Activated T-helper 2 cell treated with anti-CD3 and anti-CD28 coated beads, Interferon-gamma antibody, Interleukin-2, Interleukin-4, amounts not matched to agents 10 μg/mL and 5 μg/mL and 100 μg/mL, durations not matched to agents 14 hours and 24 hours and 36 hours (primary cell): ENCODE data around the gene KDM5C. TPM values are rescaled to one million over a fixed set of nuclear protein-coding genes. Genes with fewer than 3 reads are reported as not detected.

Experiments used
- DNase-seq: peaks from one replicate; pipeline ENCODE4 v3.0.0; 2021; ENCODE audit warnings: low spot score
- H3K27ac Mint-ChIP-seq: one replicate; pipeline ENCODE4 v1.8.0; 2021; ENCODE audit warnings: mixed read lengths
- H3K27me3 Mint-ChIP-seq: one replicate; pipeline ENCODE4 v1.8.0; 2021; ENCODE audit warnings: low read depth, mixed read lengths
- H3K36me3 Mint-ChIP-seq: one replicate; pipeline ENCODE4 v1.8.0; 2021; ENCODE audit warnings: low read depth, mixed read lengths
- H3K4me1 Mint-ChIP-seq: one replicate; pipeline ENCODE4 v1.8.0; 2021; ENCODE audit warnings: low read depth, mixed read lengths
- H3K4me3 Mint-ChIP-seq: one replicate; pipeline ENCODE4 v1.8.0; 2021; ENCODE audit warnings: low read depth, mild to moderate bottlenecking, moderate library complexity, mixed read lengths
- H3K9me3 Mint-ChIP-seq: one replicate; pipeline ENCODE4 v1.8.0; 2021; ENCODE audit warnings: mixed read lengths
- intact Hi-C: fragments of 100-400 bp; cut with micrococcal nuclease; formaldehyde crosslinking; loops from one replicate; pipeline ENCODE4 v1.15.1; 2023
- total RNA-seq: library from RNA; stranded (reverse); gene quantifications from 2 replicates; pipeline ENCODE4 v1.2.3, GENCODE V29; 2022

KDM5C gene
- total RNA-seq, 1 donor from 2014 or later, result 98.3 TPM

DNA sequence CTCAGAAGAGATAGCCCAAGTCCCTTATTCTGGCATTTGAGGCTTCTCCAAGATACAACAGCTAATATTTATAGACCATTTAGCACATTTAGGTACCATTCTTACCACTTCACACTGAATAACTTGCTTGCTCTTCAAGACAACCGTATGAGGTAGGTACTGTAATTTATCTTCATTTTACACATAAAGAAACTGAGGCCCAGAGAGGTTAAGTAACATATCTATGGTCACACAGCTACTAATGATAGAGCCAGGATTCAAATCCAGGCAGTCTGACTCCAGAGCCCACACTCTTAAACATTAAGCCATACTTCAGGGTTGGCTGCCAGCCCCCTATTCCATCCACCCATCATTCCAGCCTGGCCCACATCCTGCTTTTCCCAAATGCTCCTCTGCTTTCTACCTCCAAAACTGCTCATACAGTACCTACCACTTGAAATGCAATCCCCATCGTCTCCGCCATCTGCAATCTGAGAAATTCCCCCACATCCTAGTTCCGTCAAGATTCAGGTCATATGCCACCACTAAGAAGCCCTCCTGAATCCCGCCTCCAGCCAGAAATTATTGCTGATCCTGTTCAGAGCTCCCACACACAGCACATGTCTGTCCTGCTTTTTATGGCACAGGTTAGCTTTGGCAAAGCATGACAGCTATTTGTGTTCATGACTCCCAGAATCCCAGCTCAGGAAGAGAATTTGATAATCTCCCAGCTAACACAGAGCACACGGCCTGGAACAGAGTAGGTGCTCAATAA lies 32.8 kb upstream of the KDM5C start:
- DNase-seq, result no peak
- Mint-ChIP-seq H3K36me3 (no peaks in the 10 kb centered on the region), H3K9me3 (no peaks in the 10 kb centered on the region), H3K27ac (no peak overlapping the region), H3K4me3 (no peak overlapping the region), H3K27me3 (peaks cover 14% of the 10 kb centered on the region), H3K4me1 (peaks cover 13% of the 10 kb centered on the region)
- intact Hi-C loops, result no loop called here

DNA sequence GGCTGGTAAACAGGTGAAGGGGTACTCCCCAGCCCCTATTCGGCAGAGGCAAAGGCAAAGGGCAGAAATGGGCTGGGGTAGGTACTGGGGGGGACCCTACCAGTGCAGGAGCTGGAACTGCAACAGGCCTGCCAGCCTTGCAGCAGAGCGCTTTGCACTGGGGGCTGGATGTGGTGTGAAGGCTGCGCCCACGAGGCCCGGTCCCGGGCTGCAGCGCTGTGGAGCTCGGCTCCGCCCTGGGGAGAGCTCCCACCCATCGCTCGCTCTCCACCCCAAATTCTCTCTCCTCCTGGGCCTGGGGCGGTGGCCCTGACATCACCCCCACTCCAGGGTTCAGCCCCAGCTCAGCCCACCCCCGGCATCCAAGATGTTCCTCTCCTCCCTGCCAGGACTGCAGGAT lies 32.2 kb upstream of the KDM5C start:
- Mint-ChIP-seq H3K9me3 (no peaks in the 10 kb centered on the region), H3K36me3 (no peaks in the 10 kb centered on the region), H3K4me3 (no peak overlapping the region)

DNA sequence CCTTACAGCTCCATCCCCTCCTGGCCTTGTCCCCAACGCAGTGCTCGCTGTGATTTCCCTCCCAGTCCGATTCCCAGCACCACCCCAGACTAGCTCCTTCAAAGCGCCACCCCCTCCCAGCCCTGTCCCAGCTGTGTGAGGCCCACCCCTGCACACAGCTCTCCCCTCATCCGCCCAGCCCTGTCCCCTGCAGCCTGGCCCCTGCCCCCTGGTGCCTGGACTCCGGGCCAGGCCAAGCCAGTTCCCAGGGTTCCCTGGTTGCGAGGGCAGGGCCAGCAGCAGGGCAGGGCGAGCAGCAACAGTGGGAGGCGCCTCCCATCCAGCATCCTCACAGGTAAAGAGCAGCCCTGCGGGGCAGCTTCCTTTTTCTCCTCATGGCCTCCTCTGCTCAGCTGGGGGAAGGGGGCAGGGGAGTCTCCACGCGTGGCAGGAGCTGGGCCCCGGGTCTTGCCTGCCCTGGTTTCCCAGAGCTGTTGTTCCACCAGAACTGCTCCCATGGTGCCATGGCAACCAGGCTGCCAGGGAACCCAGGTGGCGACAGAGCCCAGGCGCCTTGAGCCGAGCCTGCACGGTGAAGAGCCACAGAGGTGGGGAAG lies 31.5 kb upstream of the KDM5C start:
- intact Hi-C loops, result no loop called here
- no peak overlapping the region for H3K27ac Mint-ChIP-seq
- no peaks in the 10 kb centered on the region for H3K9me3 Mint-ChIP-seq
- H3K4me3 Mint-ChIP-seq, result no peak overlapping the region
- H3K27me3 Mint-ChIP-seq, result peaks cover 7% of the 10 kb centered on the region
- no peak for DNase-seq
- peaks cover 3% of the 10 kb centered on the region for H3K4me1 Mint-ChIP-seq
- H3K36me3 Mint-ChIP-seq, result no peaks in the 10 kb centered on the region

More for the DNA sequence above, 32.2 kb upstream of the KDM5C start:
- no peak for DNase-seq
- H3K27me3 Mint-ChIP-seq, result peaks cover 14% of the 10 kb centered on the region
- H3K27ac Mint-ChIP-seq, result no peak overlapping the region
- intact Hi-C loops, result no loop called here
- peaks cover 9% of the 10 kb centered on the region for H3K4me1 Mint-ChIP-seq

DNA sequence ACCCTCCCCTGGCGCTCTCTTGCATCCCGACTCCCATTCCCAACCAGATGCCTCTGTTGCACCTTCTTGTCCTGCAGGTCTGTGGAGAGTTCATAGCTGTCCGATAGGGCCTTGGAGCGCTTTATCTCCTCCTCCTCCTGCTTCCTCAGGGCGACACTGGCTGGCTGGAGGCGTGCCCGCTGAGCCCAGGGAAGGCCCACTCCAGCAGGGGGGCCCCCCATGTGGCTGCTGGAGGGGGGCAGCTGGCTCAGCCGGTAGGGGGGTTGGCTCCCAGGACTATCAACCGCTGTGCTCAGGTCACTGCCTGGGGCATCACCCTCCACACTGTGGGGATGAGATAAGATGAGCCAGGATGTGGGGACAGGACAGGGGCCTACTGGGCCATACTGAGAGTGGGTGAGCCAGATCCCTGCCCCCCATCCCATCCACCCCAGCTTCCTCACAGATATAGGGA lies 30.8 kb upstream of the KDM5C start:
- Mint-ChIP-seq H3K4me1 (no peaks in the 10 kb centered on the region), H3K27ac (no peak overlapping the region), H3K36me3 (no peaks in the 10 kb centered on the region), H3K27me3 (peaks cover 5% of the 10 kb centered on the region), H3K9me3 (no peaks in the 10 kb centered on the region), H3K4me3 (no peak overlapping the region)
- DNase-seq, result no peak
- intact Hi-C loops, result no loop called here

DNA sequence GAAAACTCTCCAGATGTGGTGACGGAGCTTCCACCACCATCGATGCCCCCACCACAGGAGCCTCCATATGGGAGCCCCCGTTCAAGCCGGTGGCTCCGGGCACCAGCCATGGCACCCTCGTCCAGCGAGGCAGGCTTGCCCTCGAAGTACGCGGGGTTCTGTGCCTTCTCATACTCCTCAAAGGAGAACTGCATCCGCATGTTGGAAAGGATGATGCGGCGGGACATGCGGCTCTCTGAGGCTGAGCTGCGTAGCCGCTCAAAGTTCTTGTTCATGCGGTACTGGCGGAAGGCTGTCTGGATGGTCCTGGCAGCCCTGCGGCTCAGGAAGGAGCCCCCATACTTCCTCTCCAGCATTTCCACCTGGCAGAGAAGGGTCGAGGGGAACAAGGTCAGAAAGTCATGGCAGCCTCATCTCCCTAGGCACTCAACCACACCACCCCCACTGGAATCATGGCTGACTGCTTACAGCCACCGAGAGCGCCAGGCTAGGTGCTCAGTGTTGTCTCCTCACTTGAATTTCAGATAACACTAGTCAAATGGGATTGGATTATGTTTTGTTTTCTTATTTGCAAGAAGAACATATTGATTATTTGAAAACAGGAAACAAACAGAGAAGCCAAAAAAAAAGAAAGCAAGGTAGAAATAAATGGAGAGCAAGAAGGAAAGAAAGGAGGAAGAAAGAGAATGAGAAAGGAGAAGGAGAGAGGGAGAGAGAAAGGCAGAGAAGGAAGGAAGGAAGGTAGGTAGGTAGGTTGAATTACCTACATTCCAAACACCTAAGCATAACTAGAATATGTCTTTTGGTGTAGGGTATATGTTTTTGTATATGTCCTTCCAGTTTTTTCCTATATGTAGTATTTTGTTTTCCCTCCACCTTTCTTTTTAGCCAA lies 29.8 kb upstream of the KDM5C start:
- Mint-ChIP-seq H3K9me3 (no peaks in the 10 kb centered on the region), H3K4me1 (no peaks in the 10 kb centered on the region), H3K27ac (no peak overlapping the region), H3K4me3 (no peak overlapping the region), H3K27me3 (peaks cover 2% of the 10 kb centered on the region), H3K36me3 (no peaks in the 10 kb centered on the region)
- no peak for DNase-seq
- intact Hi-C loops, result no loop called here

DNA sequence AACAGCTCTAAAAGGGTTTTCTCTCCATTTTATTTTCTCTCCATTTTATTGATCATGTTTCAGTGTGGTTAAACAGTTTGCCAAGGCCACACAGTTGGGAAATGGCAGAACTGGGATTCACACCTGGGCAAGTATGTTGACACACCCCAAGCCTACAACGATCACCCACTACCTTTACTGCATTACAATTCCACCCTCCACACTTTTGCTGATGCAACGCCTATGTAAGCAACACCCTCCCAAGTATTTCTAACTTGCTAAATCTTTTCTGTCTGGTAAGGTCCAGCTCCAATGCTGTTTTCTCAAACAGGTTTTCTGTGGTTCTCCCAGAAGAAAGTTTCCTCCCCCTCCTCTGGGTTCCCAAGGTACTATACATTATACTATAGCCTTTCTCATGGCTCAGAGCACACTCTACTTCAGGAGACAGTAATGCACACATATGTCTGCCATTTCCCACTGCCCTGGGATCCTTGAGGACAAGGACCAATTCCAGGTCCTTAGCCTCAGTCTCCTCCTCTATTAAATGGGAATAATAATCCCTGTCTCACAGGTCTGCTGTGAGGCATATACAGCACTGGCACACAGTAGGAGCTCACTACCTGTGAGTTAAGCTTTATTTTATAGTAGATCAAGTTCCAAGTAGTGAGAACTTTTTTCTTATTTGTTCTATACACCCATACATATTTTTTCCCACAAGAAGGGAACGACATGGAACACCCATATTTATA lies 28.4 kb upstream of the KDM5C start:
- Mint-ChIP-seq H3K27me3 (peaks cover 2% of the 10 kb centered on the region), H3K36me3 (no peaks in the 10 kb centered on the region), H3K9me3 (no peaks in the 10 kb centered on the region), H3K4me1 (no peaks in the 10 kb centered on the region), H3K27ac (no peak overlapping the region), H3K4me3 (no peak overlapping the region)
- intact Hi-C loops, result no loop called here
- DNase-seq, result no peak

DNA sequence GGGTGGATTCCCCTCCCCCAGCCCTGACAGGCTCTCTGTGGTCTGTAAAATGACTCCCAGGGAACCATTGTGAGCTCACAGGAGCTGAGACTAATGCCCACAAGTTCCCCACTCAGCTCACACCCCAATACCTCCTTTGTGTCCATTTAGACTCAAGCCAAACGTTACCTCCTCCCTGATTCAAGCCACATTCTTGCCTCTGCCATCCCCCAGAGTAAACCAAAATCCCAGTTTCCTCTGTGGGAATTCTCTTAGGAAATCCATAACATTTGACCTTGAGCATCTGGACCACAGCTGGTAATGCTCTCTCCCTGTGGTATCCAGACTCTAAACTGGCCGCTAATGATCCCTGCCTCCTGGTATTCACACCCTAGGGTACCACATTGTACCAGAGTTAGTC lies 26.3 kb upstream of the KDM5C start:
- Mint-ChIP-seq H3K4me3 (no peak overlapping the region), H3K27me3 (peaks cover 3% of the 10 kb centered on the region), H3K9me3 (no peaks in the 10 kb centered on the region), H3K36me3 (no peaks in the 10 kb centered on the region), H3K4me1 (no peaks in the 10 kb centered on the region), H3K27ac (no peak overlapping the region)
- intact Hi-C loops, result no loop called here
- no peak for DNase-seq

DNA sequence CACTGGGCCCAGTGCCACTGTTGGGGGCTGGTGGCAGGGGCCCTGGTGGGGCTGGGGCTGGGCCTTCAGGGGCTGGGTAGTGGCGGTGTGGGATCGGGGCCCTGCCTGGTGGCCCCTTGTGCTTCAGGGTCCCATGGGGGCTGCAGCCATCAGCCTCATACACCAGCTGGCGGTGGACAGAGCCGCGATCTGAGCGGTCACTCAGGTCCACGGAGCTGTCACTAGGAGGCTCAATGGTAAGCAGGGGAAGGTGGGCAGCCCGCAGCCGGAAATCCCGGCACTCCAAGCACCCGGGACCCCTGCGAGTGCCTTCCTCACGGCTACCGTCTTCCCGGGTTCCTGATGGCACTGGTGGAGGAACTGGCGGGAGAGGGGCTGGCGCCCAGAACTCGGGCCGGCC lies 25.5 kb upstream of the KDM5C start:
- H3K27ac Mint-ChIP-seq, result no peak overlapping the region
- no peaks in the 10 kb centered on the region for H3K4me1 Mint-ChIP-seq
- DNase-seq, result no peak
- H3K27me3 Mint-ChIP-seq, result peaks cover 6% of the 10 kb centered on the region
- intact Hi-C loops, result no loop called here
- H3K4me3 Mint-ChIP-seq, result no peak overlapping the region
- H3K9me3 Mint-ChIP-seq, result no peaks in the 10 kb centered on the region
- no peaks in the 10 kb centered on the region for H3K36me3 Mint-ChIP-seq

DNA sequence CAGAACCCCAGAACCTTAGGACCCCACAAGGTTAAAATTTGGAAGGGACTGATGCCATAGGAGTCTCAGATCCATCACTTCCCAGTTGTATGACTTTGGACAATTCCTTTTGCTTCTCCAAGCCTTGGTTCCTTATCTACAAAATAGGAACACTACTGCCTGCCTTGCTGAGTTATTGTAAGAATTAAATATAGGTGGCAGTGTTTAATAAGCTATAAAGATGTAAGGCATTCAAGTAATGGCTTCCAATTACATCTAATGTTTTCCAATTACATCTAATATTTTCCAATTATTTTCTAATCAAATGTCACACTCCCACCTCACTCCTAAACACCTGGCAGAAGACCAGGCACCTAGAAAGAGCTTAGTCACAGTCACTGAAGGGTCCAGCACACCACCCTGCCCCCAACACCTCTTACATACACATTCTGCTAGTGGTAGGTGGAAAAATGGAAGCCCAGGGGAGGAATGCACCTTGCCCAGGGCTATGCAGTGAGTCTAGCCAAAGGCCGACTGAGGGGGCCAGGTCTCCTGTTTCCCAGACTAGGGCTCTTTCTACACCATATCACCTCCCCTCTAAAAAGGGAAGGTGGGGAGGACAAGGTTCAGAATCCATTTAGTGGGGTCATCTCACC lies 24.5 kb upstream of the KDM5C start:
- no peaks in the 10 kb centered on the region for H3K4me1 Mint-ChIP-seq
- H3K27ac Mint-ChIP-seq, result no peak overlapping the region
- H3K27me3 Mint-ChIP-seq, result peaks cover 6% of the 10 kb centered on the region
- no peak overlapping the region for H3K4me3 Mint-ChIP-seq
- intact Hi-C loops, result no loop called here
- no peaks in the 10 kb centered on the region for H3K36me3 Mint-ChIP-seq
- DNase-seq, result no peak
- no peaks in the 10 kb centered on the region for H3K9me3 Mint-ChIP-seq

DNA sequence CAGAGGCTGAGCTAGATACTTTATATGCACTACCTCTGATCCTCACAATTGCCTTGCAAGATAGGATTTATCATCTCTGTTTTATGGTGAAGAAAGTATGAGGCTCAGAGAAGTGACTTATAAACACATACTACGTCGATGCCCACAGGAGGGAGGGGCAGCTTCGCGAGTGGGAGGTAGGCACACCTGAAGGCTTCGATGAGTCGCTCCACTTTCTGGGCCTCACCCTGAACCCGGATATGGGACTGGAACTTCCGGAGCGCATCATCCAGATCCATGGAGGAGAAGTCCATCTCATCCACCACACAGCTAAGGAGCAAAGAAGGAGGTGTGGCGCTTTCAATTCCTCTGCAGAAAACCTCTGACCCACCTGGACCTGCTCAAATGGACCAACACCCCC lies 22.9 kb upstream of the KDM5C start:
- intact Hi-C loops, result no loop called here
- Mint-ChIP-seq H3K27ac (no peak overlapping the region), H3K4me3 (no peak overlapping the region), H3K36me3 (no peaks in the 10 kb centered on the region), H3K4me1 (no peaks in the 10 kb centered on the region), H3K27me3 (peaks cover 5% of the 10 kb centered on the region), H3K9me3 (no peaks in the 10 kb centered on the region)
- DNase-seq, result no peak

DNA sequence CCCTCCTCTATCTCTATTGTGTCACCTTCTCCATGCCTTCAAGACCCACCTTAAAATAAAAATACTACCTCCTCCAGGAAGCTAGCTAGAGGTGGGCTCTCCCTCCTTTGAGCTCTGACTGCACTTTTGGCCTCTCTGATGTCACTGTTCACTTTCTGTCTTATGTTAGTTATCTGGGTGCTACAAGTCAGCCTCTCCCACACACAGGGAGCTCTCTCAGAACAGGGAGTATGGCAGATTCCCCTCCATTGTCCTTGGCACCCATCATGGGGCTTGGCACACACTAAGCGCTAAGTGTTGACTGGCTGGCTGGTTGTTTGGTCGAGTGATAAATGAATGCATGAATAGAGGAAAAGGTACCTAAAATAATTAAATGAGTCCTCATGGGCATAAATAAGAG lies 21.2 kb upstream of the KDM5C start:
- no peaks in the 10 kb centered on the region for H3K36me3 Mint-ChIP-seq
- peaks cover 4% of the 10 kb centered on the region for H3K27me3 Mint-ChIP-seq
- intact Hi-C loops, result no loop called here
- no peak for DNase-seq
- H3K9me3 Mint-ChIP-seq, result no peaks in the 10 kb centered on the region
- no peak overlapping the region for H3K4me3 Mint-ChIP-seq
- H3K4me1 Mint-ChIP-seq, result no peaks in the 10 kb centered on the region
- H3K27ac Mint-ChIP-seq, result no peak overlapping the region

DNA sequence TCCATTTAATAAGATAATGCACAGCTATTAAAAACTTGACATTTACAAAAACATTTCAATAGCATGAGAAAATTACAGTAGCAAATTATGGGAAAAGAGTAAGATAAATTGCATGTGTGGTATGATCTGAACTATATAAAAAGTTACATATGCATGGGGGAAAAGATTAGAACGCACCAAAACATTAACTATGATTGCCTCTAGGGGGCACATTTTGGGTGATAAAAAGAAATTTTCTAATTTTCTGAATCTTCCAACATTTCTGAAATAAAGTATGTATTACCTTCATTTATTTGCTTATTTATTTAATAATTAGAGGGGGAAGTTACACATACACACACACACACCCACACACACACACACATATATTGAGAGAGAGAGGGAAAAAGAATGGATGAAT lies 19.6 kb upstream of the KDM5C start:
- no peak overlapping the region for H3K4me3 Mint-ChIP-seq
- DNase-seq, result no peak
- peaks cover 4% of the 10 kb centered on the region for H3K27me3 Mint-ChIP-seq
- H3K27ac Mint-ChIP-seq, result no peak overlapping the region
- no peaks in the 10 kb centered on the region for H3K9me3 Mint-ChIP-seq
- intact Hi-C loops, result no loop called here
- no peaks in the 10 kb centered on the region for H3K4me1 Mint-ChIP-seq
- H3K36me3 Mint-ChIP-seq, result no peaks in the 10 kb centered on the region
